GM12872 (cell line): ENCODE results near the gene CDX1.

Experiments used
- TF ChIP-seq, protein P1 (sequence below): IDR thresholded peaks from 3 replicates; pipeline ENCODE4 v1.5.1; 2011; ENCODE audit warnings: low read depth, mild to moderate bottlenecking, low read length, moderate library complexity; ENCODE audit not compliant: insufficient read depth

The CDX1 gene

GRCh38 chr5:150155258-150156026 lies 11.1 kb upstream of the CDX1 start, which contains the start of gene PDGFRB:
TSS of gene PDGFRB (minus strand) at chr5:150155845. CDS start at chr5:150137047, 18,798 bp downstream.
- TF ChIP-seq, protein P1, sequence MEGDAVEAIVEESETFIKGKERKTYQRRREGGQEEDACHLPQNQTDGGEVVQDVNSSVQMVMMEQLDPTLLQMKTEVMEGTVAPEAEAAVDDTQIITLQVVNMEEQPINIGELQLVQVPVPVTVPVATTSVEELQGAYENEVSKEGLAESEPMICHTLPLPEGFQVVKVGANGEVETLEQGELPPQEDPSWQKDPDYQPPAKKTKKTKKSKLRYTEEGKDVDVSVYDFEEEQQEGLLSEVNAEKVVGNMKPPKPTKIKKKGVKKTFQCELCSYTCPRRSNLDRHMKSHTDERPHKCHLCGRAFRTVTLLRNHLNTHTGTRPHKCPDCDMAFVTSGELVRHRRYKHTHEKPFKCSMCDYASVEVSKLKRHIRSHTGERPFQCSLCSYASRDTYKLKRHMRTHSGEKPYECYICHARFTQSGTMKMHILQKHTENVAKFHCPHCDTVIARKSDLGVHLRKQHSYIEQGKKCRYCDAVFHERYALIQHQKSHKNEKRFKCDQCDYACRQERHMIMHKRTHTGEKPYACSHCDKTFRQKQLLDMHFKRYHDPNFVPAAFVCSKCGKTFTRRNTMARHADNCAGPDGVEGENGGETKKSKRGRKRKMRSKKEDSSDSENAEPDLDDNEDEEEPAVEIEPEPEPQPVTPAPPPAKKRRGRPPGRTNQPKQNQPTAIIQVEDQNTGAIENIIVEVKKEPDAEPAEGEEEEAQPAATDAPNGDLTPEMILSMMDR, result no peak

DNA sequence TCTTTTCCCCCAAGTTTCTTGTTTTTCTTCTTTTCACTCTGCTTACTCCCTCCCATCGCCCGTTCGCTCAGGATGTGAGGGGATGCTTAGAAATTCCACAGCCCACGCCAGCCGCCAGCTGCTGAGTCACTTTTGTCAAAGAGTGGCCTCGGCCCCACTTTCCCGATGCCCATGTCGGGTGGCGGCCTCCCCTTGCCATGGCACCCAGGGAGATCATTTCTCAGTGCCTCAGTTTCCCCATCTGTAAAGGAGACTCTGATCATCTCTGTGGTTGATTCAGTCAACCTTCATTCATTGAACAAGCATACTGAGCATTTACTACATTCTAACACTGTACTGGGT lies 10.6 kb upstream of the CDX1 start:
- TF ChIP-seq, protein P1, result no peak

- TF ChIP-seq, protein P1, result no peak
Observed at GRCh38 chr5:150156540-150156939, 10.0 kb upstream of the CDX1 start.

- TF ChIP-seq, protein P1, result no peak
Observed at GRCh38 chr5:150157168-150157567, 9.4 kb upstream of the CDX1 start.

DNA sequence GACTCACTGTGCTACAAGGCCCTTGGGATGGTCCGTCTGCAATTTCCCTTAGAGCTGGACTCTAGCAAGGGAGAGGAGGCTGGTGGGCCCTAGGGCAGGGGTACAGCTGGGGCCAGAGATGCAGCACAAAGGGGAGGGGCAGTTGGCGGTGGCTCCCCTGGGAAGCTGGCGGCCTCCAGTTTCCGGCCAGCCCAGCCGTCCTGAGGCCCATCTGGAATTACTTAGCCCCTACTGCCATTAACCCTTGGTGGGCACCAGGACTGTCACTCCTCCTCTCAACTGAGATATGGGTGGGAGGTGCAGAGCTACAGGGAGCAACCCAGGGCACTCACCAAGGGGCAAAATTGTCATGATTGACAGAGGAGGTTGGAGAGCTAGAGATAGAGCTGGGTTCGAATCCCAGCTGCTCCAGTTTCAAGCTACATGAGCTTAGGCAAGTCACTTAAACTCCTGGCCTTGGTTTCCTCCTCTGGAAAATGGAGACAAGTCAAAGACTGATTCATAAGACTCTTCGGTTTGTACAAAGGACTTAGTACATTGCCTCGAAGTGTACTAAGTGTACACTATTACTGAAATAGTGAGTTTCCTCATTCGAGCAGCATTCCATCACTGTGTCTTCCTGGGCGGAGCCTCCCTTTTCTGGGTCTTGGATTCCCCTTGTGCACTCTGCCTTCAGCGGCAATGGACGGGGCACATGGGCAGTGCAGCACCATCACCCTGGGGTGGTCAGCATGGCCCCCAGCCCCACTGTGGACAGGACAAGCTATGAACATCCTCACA lies 8.2 kb upstream of the CDX1 start:
- TF ChIP-seq, protein P1, result no peak

GRCh38 chr5:150159031-150159430 lies 7.5 kb upstream of the CDX1 start:
- TF ChIP-seq, protein P1, result no peak

GRCh38 chr5:150159741-150160179 lies 6.8 kb upstream of the CDX1 start:
- TF ChIP-seq, protein P1, result no peak
